Heart left ventricle (tissue), 13 donors: ENCODE data around the gene ADCY5.

Experiments
- CTCF ChIP-seq, 12 donors: fragments of 200-600 bp; sonication (generic) in 4 of 12; IDR thresholded peaks; one replicate each; pipeline versions ENCODE4 v1.5.0 to v1.8.0; 2018 to 2022; ENCODE audit warnings: antibody characterized with exemption in 12 of 12, mild to moderate bottlenecking in 5 of 12
- POLR2A ChIP-seq, 2 donors: fragments of 450-650 bp; IDR thresholded peaks; one replicate each; pipeline ENCODE4 v1.6.1; 2017; ENCODE audit warnings: antibody characterized with exemption in 2 of 2, mild to moderate bottlenecking in 2 of 2, moderate library complexity in 2 of 2
- donor health status: ischemic (EF 13 %, LVEDD 7.1; RV severe dilation, severe dysfunction).
- donor health status: DM: no; HTN: yes; CAD: no.
- donor health status: DM: no; HTN: no; CAD: no.
- donor health status: ischemic (EF 25% LVEDD 6.9; RV normal size, moderate dysfunction).
- donor health status: ischemic (EF 25% LVEDD 5.7; RV mildly dilated, moderate dysfunction).
- donor health status: ischemic (EF 35%, LVEDD 5.7; RV mildly dilated, moderate dysfunction).
- donor health status: nonischemic (EF 11% LVEDD 7.7; RV severe dilation, severe dysfunction).
- donor health status: DM: yes; HTN: yes; CAD: no.
- donor health status: PGD.
- donor health status: ischemic (EF 29% LVEDD 5.4; RV normal size, mild dysfunction).
- donor health status: nonischemic (EF 23%, LVEDD 6.1; RV moderate dilation, normal function).

- TF ChIP-seq CTCF (IDR thresholded peaks at IDR 0.05), result no peak
- no peak for TF ChIP-seq POLR2A (IDR thresholded peaks at IDR 0.05)
Measured at GRCh38 chr3:123379041-123379830, 69.7 kb downstream of the ADCY5 start.
